ENCODE measurements around the gene SCN1A.

DNA sequence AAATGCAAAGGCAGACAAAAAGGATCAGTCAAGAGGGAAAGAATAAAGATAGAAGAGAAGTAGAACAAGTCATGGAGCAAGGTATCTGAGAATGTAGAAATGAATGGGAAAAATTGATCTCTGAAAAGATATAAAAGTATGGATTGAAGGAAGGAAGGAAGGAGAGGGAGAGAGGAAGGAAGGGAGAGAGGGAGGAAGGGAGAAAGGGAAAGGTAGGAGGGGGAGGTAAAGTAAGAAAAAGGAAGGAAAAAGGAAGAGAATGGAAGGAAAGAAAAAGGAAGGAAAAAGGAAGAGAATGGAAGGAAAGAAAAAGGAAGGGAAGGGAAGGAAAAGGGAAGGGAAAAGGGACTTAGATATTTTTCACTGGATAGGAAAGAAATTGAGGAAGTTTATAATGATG, 142.7 kb downstream of the SCN1A start:
- TF ChIP-seq BHLHE40 (IDR thresholded peaks at IDR 0.05; ENCODE audit: low read depth, low read length) = no peak
- TF ChIP-seq MAFK (IDR thresholded peaks at IDR 0.05; ENCODE audit: low read depth, low read length) = no peak
- TF ChIP-seq CTCF (conservative IDR thresholded peaks at IDR 0.05; ENCODE audit: low read depth, low read length) = no peak
- no peak for TF ChIP-seq POLR2A (IDR thresholded peaks at IDR 0.05; ENCODE audit: low read depth, low read length)
- no peak for TF ChIP-seq RCOR1 (IDR thresholded peaks at IDR 0.05; ENCODE audit: insufficient replicate concordance, low read length)
- TF ChIP-seq, protein P1, sequence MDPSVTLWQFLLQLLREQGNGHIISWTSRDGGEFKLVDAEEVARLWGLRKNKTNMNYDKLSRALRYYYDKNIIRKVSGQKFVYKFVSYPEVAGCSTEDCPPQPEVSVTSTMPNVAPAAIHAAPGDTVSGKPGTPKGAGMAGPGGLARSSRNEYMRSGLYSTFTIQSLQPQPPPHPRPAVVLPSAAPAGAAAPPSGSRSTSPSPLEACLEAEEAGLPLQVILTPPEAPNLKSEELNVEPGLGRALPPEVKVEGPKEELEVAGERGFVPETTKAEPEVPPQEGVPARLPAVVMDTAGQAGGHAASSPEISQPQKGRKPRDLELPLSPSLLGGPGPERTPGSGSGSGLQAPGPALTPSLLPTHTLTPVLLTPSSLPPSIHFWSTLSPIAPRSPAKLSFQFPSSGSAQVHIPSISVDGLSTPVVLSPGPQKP (IDR thresholded peaks at IDR 0.05; ENCODE audit: borderline replicate concordance, low read depth, low read length) = no peak
- no peak for TF ChIP-seq RAD21 (IDR thresholded peaks at IDR 0.05; ENCODE audit: low read length)
- TF ChIP-seq USF2 (IDR thresholded peaks at IDR 0.05; ENCODE audit: low read depth, low read length) = no peak
